Endothelial cell of umbilical vein (primary cell): Measurements from ENCODE around the gene ESRRB. TPM values are rescaled to one million over a fixed set of nuclear protein-coding genes. Genes with fewer than 3 reads are reported as not detected.

Experiments used
- BruUV-seq: library from RNA; stranded (reverse); fragments of 400-500 nt; replicated peaks from 2 replicates; lab custom pipeline; 2021; lab: Mats Ljungman, UMichigan
- CTCF ChIA-PET: fragments of 300-600, 350-600 bp; sonication (Branson Sonifier 250); formaldehyde crosslinking; loops from one replicate; lab custom pipeline; 2021; ENCODE audit warnings: antibody characterized with exemption, inconsistent platforms; lab: Charles Lee
- POLR2A ChIA-PET: fragments of 300-600, 350-600 bp; sonication (Branson Sonifier 250); formaldehyde crosslinking; loops from one replicate; lab custom pipeline; 2021; ENCODE audit warnings: antibody characterized with exemption, inconsistent platforms; lab: Charles Lee
- DNase-seq: peaks from one replicate; pipeline ENCODE4 v3.0.0-alpha.2; 2011; ENCODE audit warnings: low read depth, low spot score
- FAIRE-seq: peaks from 2 replicates; lab custom pipeline; 2011; peaks lifted over from hg19 to GRCh38; lab: Jason Lieb, UNC
- H2AFZ ChIP-seq: 2 replicates; pipeline ENCODE4 v1.6.0; 2012; ENCODE audit warnings: low read depth, low read length, control low read depth, inconsistent platforms
- H3K27ac ChIP-seq: 2 replicates; pipeline ENCODE4 v1.5.1; 2011; ENCODE audit warnings: low read depth, mild to moderate bottlenecking, control low read depth, low read length, moderate library complexity; ENCODE audit not compliant: insufficient read depth
- H3K27me3 ChIP-seq, 2 experiments: 2 replicates each; pipeline versions ENCODE4 v1.6.0 to v1.6.1; 2011; ENCODE audit warnings: low read length in 2 of 2, mixed read lengths in 1 of 2; ENCODE audit not compliant: control insufficient read depth in 2 of 2, insufficient read depth in 2 of 2
- H3K36me3 ChIP-seq, 2 experiments: 2 replicates in 1 of 2; 3 replicates in 1 of 2; pipeline ENCODE4 v1.5.1; 2011; ENCODE audit warnings: low read length in 2 of 2, mild to moderate bottlenecking in 1 of 2, moderate library complexity in 1 of 2; ENCODE audit not compliant: control insufficient read depth in 2 of 2, insufficient read depth in 2 of 2; ENCODE audit errors: extremely low read depth in 1 of 2
- H3K4me1 ChIP-seq: 3 replicates; pipeline ENCODE4 v1.5.1; 2011; ENCODE audit warnings: mild to moderate bottlenecking, low read length; ENCODE audit not compliant: control insufficient read depth, insufficient read depth; ENCODE audit errors: extremely low read depth
- H3K4me2 ChIP-seq: 2 replicates; pipeline ENCODE4 v1.6.1; 2011; ENCODE audit warnings: low read length, control low read depth, mixed read lengths; ENCODE audit not compliant: insufficient read depth
- H3K4me3 ChIP-seq, 3 experiments: fragments of 200-600 bp in 1 of 3; sonication (generic), shearing (Covaris generic) in 1 of 3; replicated peaks in 1 of 3; 2 replicates each; pipeline ENCODE4 v1.5.1; 2011 to 2016; ENCODE audit warnings: control low read depth in 3 of 3, low read length in 3 of 3, mild to moderate bottlenecking in 2 of 3, inconsistent platforms in 1 of 3, low read depth in 1 of 3, moderate library complexity in 1 of 3; ENCODE audit not compliant: insufficient read depth in 1 of 3
- H3K79me2 ChIP-seq: 2 replicates; pipeline ENCODE4 v1.6.0; 2012; ENCODE audit warnings: low read length, inconsistent platforms; ENCODE audit not compliant: control insufficient read depth, insufficient read depth
- H3K9ac ChIP-seq: replicated peaks from 2 replicates; pipeline ENCODE3; 2011; ENCODE audit warnings: low read length, control low read depth; ENCODE audit not compliant: insufficient read depth; ENCODE audit errors: extremely low read depth
- H3K9me1 ChIP-seq: replicated peaks from 3 replicates; pipeline ENCODE4 v1.6.0; 2011; ENCODE audit warnings: mild to moderate bottlenecking, low read length; ENCODE audit not compliant: control insufficient read depth, insufficient read depth; ENCODE audit errors: extremely low read depth
- H3K9me3 ChIP-seq: replicated peaks from 2 replicates; pipeline ENCODE4 v1.5.1; 2012; ENCODE audit warnings: low read length, inconsistent platforms; ENCODE audit not compliant: control insufficient read depth, insufficient read depth
- H4K20me1 ChIP-seq: replicated peaks from 2 replicates; pipeline ENCODE3; 2011; ENCODE audit warnings: mild to moderate bottlenecking, low read length; ENCODE audit not compliant: control insufficient read depth, insufficient read depth; ENCODE audit errors: extremely low read depth
- EZH2 ChIP-seq: IDR thresholded peaks from 2 replicates; pipeline ENCODE4 v1.6.1; 2012; ENCODE audit warnings: borderline replicate concordance, low read depth, mild to moderate bottlenecking, moderate library complexity, low read length, inconsistent platforms; ENCODE audit not compliant: severe bottlenecking
- FOS ChIP-seq: IDR thresholded peaks from 2 replicates; pipeline ENCODE4 v1.6.1; 2011; ENCODE audit warnings: mild to moderate bottlenecking, low read length, moderate library complexity, borderline replicate concordance; ENCODE audit not compliant: insufficient read depth
- GATA2 ChIP-seq: IDR thresholded peaks from 2 replicates; pipeline ENCODE4 v1.7.0; 2011; ENCODE audit warnings: low read depth, mild to moderate bottlenecking, moderate library complexity, mixed read lengths, low read length; ENCODE audit not compliant: insufficient read length, insufficient read depth
- JUN ChIP-seq: IDR thresholded peaks from 2 replicates; pipeline ENCODE4 v1.6.1; 2011; ENCODE audit warnings: borderline replicate concordance, low read depth; ENCODE audit not compliant: insufficient read length, insufficient read depth
- MYC ChIP-seq: IDR thresholded peaks from one replicate; pipeline ENCODE4 v1.6.1; 2011; ENCODE audit warnings: mild to moderate bottlenecking, low read depth, low read length
- POLR2A ChIP-seq: IDR thresholded peaks from 2 replicates; pipeline ENCODE4 v1.6.1; 2012; ENCODE audit warnings: low read depth, mild to moderate bottlenecking, control low read depth, low read length
- POLR2AphosphoS5 ChIP-seq: IDR thresholded peaks from 2 replicates; pipeline ENCODE4 v1.6.1; 2012; ENCODE audit warnings: low read depth, mild to moderate bottlenecking, control low read depth, low read length, moderate library complexity; ENCODE audit not compliant: insufficient read depth
- dilution Hi-C: fragments of 300-500 bp; cut with MboI; formaldehyde crosslinking; loops from one replicate; pipeline ENCODE4 v1.15.0; 2019; ENCODE audit warnings: low sequenced_read_pairs; ENCODE audit not compliant: extremely low pct_ligation_motif_present
- intact Hi-C: fragments of 100-400 bp; cut with micrococcal nuclease; formaldehyde crosslinking; loops from one replicate; pipeline ENCODE4 v1.10.0; 2022
- polyA plus RNA-seq, 4 experiments: library from polyadenylated mRNA; depleted of rRNA in 3 of 4; stranded (reverse) in 3 of 4; unstranded in 1 of 4; fragments of >200 nt; gene quantifications; 2 replicates each; pipeline versions ENCODE4 v1.2.1 to v1.2.3, GENCODE V29; 2011 to 2012; ENCODE audit warnings: missing spikeins in 1 of 4
- total RNA-seq: library from RNA; stranded (reverse); gene quantifications from 2 replicates; pipeline ENCODE4 v1.2.3, GENCODE V29; 2021
- TF ChIP-seq, protein P1 (sequence below), 2 donors: IDR thresholded peaks; 1 replicate in 1 of 2; 2 replicates in 1 of 2; pipeline ENCODE4 v1.5.1; 2011; ENCODE audit warnings: low read length in 2 of 2, mild to moderate bottlenecking in 2 of 2, moderate library complexity in 2 of 2, control low read depth in 1 of 2, inconsistent platforms in 1 of 2, low read depth in 1 of 2; ENCODE audit not compliant: insufficient read depth in 1 of 2; ENCODE audit errors: extremely low read depth in 1 of 2
- TF ChIP-seq, protein P2 (sequence below): IDR thresholded peaks from 2 replicates; pipeline ENCODE4 v1.6.1; 2011; ENCODE audit not compliant: insufficient read depth, insufficient read length

The ESRRB gene
- total and polyA plus RNA-seq, 2 donors (not counting 3 experiments of a cell fraction or from before 2014, with no cell fraction given): not detected

- dilution Hi-C loops (no loop called here), intact Hi-C loops (no loop called here)
- H3K9me3 ChIP-seq: no peaks in the 10 kb centered on the region
- no peak overlapping the region for H3K9ac ChIP-seq
- H3K4me3 ChIP-seq: no peak overlapping the region
- H3K4me2 ChIP-seq: no peak overlapping the region
- no peaks in the 10 kb centered on the region for H4K20me1 ChIP-seq
- BruUV-seq: no TSS peak
- no peaks in the 10 kb centered on the region for H3K9me1 ChIP-seq
- H3K79me2 ChIP-seq: no peaks in the 10 kb centered on the region
- TF ChIP-seq MYC (no peak), JUN (no peak), POLR2AphosphoS5 (no peak), POLR2A (no peak), FOS (no peak), GATA2 (no peak), EZH2 (no peak)
- TF ChIP-seq, protein P1, sequence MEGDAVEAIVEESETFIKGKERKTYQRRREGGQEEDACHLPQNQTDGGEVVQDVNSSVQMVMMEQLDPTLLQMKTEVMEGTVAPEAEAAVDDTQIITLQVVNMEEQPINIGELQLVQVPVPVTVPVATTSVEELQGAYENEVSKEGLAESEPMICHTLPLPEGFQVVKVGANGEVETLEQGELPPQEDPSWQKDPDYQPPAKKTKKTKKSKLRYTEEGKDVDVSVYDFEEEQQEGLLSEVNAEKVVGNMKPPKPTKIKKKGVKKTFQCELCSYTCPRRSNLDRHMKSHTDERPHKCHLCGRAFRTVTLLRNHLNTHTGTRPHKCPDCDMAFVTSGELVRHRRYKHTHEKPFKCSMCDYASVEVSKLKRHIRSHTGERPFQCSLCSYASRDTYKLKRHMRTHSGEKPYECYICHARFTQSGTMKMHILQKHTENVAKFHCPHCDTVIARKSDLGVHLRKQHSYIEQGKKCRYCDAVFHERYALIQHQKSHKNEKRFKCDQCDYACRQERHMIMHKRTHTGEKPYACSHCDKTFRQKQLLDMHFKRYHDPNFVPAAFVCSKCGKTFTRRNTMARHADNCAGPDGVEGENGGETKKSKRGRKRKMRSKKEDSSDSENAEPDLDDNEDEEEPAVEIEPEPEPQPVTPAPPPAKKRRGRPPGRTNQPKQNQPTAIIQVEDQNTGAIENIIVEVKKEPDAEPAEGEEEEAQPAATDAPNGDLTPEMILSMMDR (IDR thresholded peaks at IDR 0.05; ENCODE audit: extremely low read depth in 1 of 2, insufficient read depth in 1 of 2, low read depth in 1 of 2, low read length in 2 of 2): no peak
- TF ChIP-seq, protein P2, sequence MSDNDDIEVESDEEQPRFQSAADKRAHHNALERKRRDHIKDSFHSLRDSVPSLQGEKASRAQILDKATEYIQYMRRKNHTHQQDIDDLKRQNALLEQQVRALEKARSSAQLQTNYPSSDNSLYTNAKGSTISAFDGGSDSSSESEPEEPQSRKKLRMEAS: no peak
- no peak for FAIRE-seq
- ChIA-PET CTCF (interaction anchor here (0.8 kb wide), 1 partner anchor 26 kb away, joined by 3 read pairs; no protein-coding TSS in a partner anchor), POLR2A (interaction anchor here (0.6 kb wide), 1 partner anchor 11 kb away, joined by 3 read pairs; no protein-coding TSS in a partner anchor)
- H3K27me3 ChIP-seq: no peaks in the 10 kb centered on the region
- no peak overlapping the region for H2AFZ ChIP-seq
- no peak overlapping the region for H3K27ac ChIP-seq
- DNase-seq: no peak
- H3K36me3 ChIP-seq: no peaks in the 10 kb centered on the region
- H3K4me1 ChIP-seq: no peaks in the 10 kb centered on the region
Observed at GRCh38 chr14:76502638-76503037, 126.7 kb downstream of the ESRRB start.
